Lung (tissue), 12 donors: ENCODE data around the gene CFAP206. TPM values are rescaled to one million over a fixed set of nuclear protein-coding genes. Genes with fewer than 3 reads are reported as not detected.

Source experiments
- ATAC-seq: fragments of 200-7000 bp; cut with Tn5 transposase; one replicate; pipeline ENCODE4 v1.9.1; 2020; ENCODE audit warnings: moderate number of reproducible peaks; ENCODE audit not compliant: insufficient read depth, low FRiP score
- DNase-seq, 3 donors: peaks; one replicate each; pipeline ENCODE4 v3.0.0-alpha.2; 2013 to 2017
- H3K27ac ChIP-seq, 2 donors: one replicate each; pipeline ENCODE4 v1.5.1; 2013; ENCODE audit warnings: mild to moderate bottlenecking in 2 of 2, moderate library complexity in 2 of 2, control low read depth in 1 of 2, inconsistent platforms in 1 of 2, low read depth in 1 of 2, low read length in 1 of 2
- H3K27me3 ChIP-seq, 3 donors: one replicate each; pipeline ENCODE4 v1.5.1; 2013; ENCODE audit warnings: low read length in 2 of 3; ENCODE audit not compliant: control insufficient read depth in 3 of 3, insufficient read depth in 3 of 3
- H3K36me3 ChIP-seq, 4 donors: one replicate each; pipeline ENCODE4 v1.5.1; 2013; ENCODE audit warnings: low read length in 4 of 4, mild to moderate bottlenecking in 1 of 4, moderate library complexity in 1 of 4; ENCODE audit not compliant: control insufficient read depth in 4 of 4, insufficient read depth in 4 of 4
- H3K4me1 ChIP-seq, 5 donors: one replicate each; pipeline ENCODE4 v1.5.1; 2013; ENCODE audit warnings: low read length in 5 of 5, mild to moderate bottlenecking in 2 of 5, moderate library complexity in 1 of 5; ENCODE audit not compliant: control insufficient read depth in 5 of 5, insufficient read depth in 5 of 5
- H3K4me3 ChIP-seq: one replicate; pipeline ENCODE4 v1.5.1; 2013; ENCODE audit warnings: mild to moderate bottlenecking, control low read depth, moderate library complexity
- H3K9ac ChIP-seq, 2 donors: one replicate each; pipeline ENCODE4 v1.5.1; 2013; ENCODE audit warnings: low read length in 2 of 2, control low read depth in 1 of 2; ENCODE audit not compliant: insufficient read depth in 1 of 2
- H3K9me3 ChIP-seq, 4 donors: one replicate each; pipeline ENCODE4 v1.5.1; 2013; ENCODE audit warnings: low read length in 3 of 4, mild to moderate bottlenecking in 1 of 4, moderate library complexity in 1 of 4; ENCODE audit not compliant: control insufficient read depth in 4 of 4, insufficient read depth in 3 of 4
- CTCF ChIP-seq: IDR thresholded peaks from 2 replicates; pipeline ENCODE4 v1.5.1; 2012; ENCODE audit warnings: mild to moderate bottlenecking; ENCODE audit errors: control extremely low read depth, extremely low read depth
- WGBS, 2 donors: extraction: QIAGEN DNeasy Blood & Tissue Kit; methylation state at CpG; one replicate each; pipeline ENCODE4 v1.1.7; 2013; 5-methylcytosine and 5-hydroxymethylcytosine counted together
- polyA plus RNA-seq, 2 donors: library from polyadenylated mRNA; stranded (reverse); fragments of 200-250 nt; gene quantifications; one replicate each; pipeline ENCODE4 v1.2.1, GENCODE V29; 2013
- total RNA-seq, 2 donors: library from RNA; depleted of rRNA in 1 of 2; stranded (reverse); fragments of >200 nt in 1 of 2; gene quantifications; one replicate each; pipeline ENCODE4 v1.2.1, GENCODE V29; 2014 to 2021
- donor health status: control.
- donor health status: control.
- donor health status: Bipolar disorder and iron deficiency.
- donor health status: healthy.
- donor health status: DM: yes; HTN: yes; CAD: no.

Gene CFAP206
- total and polyA plus RNA-seq, 4 donors = 2.3 to 15.0 (median 8.0) TPM

DNA sequence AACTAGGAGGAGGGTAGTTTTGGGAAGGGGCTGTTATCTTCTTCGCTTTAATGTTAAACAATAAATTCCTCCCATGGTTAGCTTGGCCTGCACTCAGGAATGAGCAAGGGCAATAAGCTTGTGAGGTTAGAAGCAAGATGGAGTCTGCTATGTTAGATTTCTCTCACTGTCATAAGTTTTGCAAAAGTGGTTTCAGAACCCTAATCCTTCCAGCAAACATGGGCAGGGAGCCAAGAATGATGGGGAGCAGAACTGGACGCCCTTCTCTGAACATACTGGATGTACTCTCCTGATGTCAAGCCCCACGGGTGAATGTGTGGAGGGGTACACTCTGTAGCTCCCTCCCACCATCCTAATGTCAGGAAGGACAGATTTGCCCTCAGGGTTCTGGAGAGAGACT lies 40.9 kb upstream of the CFAP206 start:
- no peak for TF ChIP-seq CTCF
- peaks cover 0 to 9% (median 1%) of the 10 kb centered on the region in 4 donors for H3K9me3 ChIP-seq
- no peaks in the 10 kb centered on the region for H3K4me1 ChIP-seq
- DNase-seq (no peak), ATAC-seq (no peak)
- no peak overlapping the region for H3K4me3 ChIP-seq
- H3K27ac ChIP-seq = no peak overlapping the region
- H3K27me3 ChIP-seq = no peaks in the 10 kb centered on the region
- H3K9ac ChIP-seq = no peak overlapping the region
- 90 to 95% methylated on average over 3 of the region's 3 CpGs for WGBS, 2 donors
- no peaks in the 10 kb centered on the region for H3K36me3 ChIP-seq

GRCh38 chr6:87373377-87373776 lies 34.4 kb upstream of the CFAP206 start:
- Histone ChIP-seq H3K9ac (no peak overlapping the region), H3K27me3 (no peaks in the 10 kb centered on the region), H3K4me1 (no peaks in the 10 kb centered on the region), H3K27ac (no peak overlapping the region), H3K36me3 (no peaks in the 10 kb centered on the region), H3K4me3 (no peak overlapping the region), H3K9me3 (peaks cover 0 to 6% (median 0%) of the 10 kb centered on the region in 4 donors)
- WGBS, 2 donors = 98 to 100% methylated on average over 2 of the region's 2 CpGs
- no peak for DNase-seq
- ATAC-seq = no peak
- TF ChIP-seq CTCF = no peak

- H3K36me3 ChIP-seq = no peaks in the 10 kb centered on the region
- no peaks in the 10 kb centered on the region for H3K4me1 ChIP-seq
- DNase-seq (peak in 1 of 3 donors; percentile 11), ATAC-seq (no peak)
- H3K9me3 ChIP-seq = no peaks in the 10 kb centered on the region
- H3K9ac ChIP-seq = no peak overlapping the region
- 81 to 87% methylated on average over 2 of the region's 2 CpGs for WGBS, 2 donors
- H3K27ac ChIP-seq = no peak overlapping the region
- no peak for TF ChIP-seq CTCF
- no peaks in the 10 kb centered on the region for H3K27me3 ChIP-seq
- H3K4me3 ChIP-seq = no peak overlapping the region
Measured at GRCh38 chr6:87375315-87375714, 32.5 kb upstream of the CFAP206 start.

- TF ChIP-seq CTCF = no peak
- ATAC-seq (no peak), DNase-seq (no peak)
- H3K27ac ChIP-seq = no peak overlapping the region
- H3K36me3 ChIP-seq = no peaks in the 10 kb centered on the region
- WGBS, 2 donors = 94 to 97% methylated on average over 2 of the region's 2 CpGs
- H3K9ac ChIP-seq = no peak overlapping the region
- H3K9me3 ChIP-seq = no peaks in the 10 kb centered on the region
- no peaks in the 10 kb centered on the region for H3K4me1 ChIP-seq
- H3K4me3 ChIP-seq = no peak overlapping the region
- H3K27me3 ChIP-seq = no peaks in the 10 kb centered on the region
Measured at GRCh38 chr6:87376643-87377042, 31.1 kb upstream of the CFAP206 start.
